ENCODE data around the gene LRRC28. TPM values are rescaled to one million over a fixed set of nuclear protein-coding genes. Genes with fewer than 3 reads are reported as not detected.
A peak's percentile ranks its signal among the peaks of the same experiment; 100 is the strongest.

Gene LRRC28
- total and polyA plus RNA-seq, 12 donors, result 3.0 to 31.9 (median 22.5) TPM

GRCh38 chr15:99344639-99345038 lies 93.4 kb downstream of the LRRC28 start:
- no peak for ATAC-seq
- no peak for TF ChIP-seq CTCF (IDR thresholded peaks at IDR 0.05)
- Histone ChIP-seq H3K27ac (peak overlapping the region in 2 of 10 donors; percentile 17 to 67), H3K4me1 (peaks cover 0 to 25% (median 4%) of the 10 kb centered on the region in 9 donors), H3K27me3 (no peaks in the 10 kb centered on the region), H3K9me3 (no peaks in the 10 kb centered on the region), H3K4me3 (no peak overlapping the region), H3K36me3 (no peaks in the 10 kb centered on the region)
- WGBS, 2 donors, result 93 to 95% methylated on average over 2 of the region's 2 CpGs
- no peak for DNase-seq
- intact Hi-C loops (cut with DNase I), result loop anchor here in 2 of 10 donors (5.0 to 10.0 kb wide), 2 partner anchors 60 to 363 kb away; no protein-coding TSS in a partner anchor

GRCh38 chr15:99345242-99345641 lies 94.0 kb downstream of the LRRC28 start:
- no peaks in the 10 kb centered on the region for H3K36me3 ChIP-seq
- ATAC-seq (no peak), DNase-seq (no peak)
- H3K4me1 ChIP-seq, result peaks cover 0 to 19% (median 4%) of the 10 kb centered on the region in 9 donors
- no peak for TF ChIP-seq CTCF (IDR thresholded peaks at IDR 0.05)
- intact Hi-C loops (cut with DNase I), result loop anchor here in 1 of 10 donors (10.0 kb wide), 1 partner anchor 60 kb away; no protein-coding TSS in a partner anchor
- WGBS, 2 donors, result 95 to 98% methylated on average over 2 of the region's 2 CpGs
- H3K4me3 ChIP-seq, result no peak overlapping the region
- H3K27me3 ChIP-seq, result no peaks in the 10 kb centered on the region
- H3K9me3 ChIP-seq, result no peaks in the 10 kb centered on the region
- no peak overlapping the region for H3K27ac ChIP-seq

- DNase-seq, result no peak
- Histone ChIP-seq H3K4me3 (no peak overlapping the region), H3K4me1 (peaks cover 0 to 16% (median 4%) of the 10 kb centered on the region in 9 donors), H3K36me3 (no peaks in the 10 kb centered on the region), H3K27ac (no peak overlapping the region), H3K27me3 (no peaks in the 10 kb centered on the region), H3K9me3 (no peaks in the 10 kb centered on the region)
- WGBS, 2 donors, result 96 to 99% methylated on average over 3 of the region's 3 CpGs
- no peak for ATAC-seq
- intact Hi-C loops (cut with DNase I), result loop anchor here in 1 of 10 donors (10.0 kb wide), 1 partner anchor 61 kb away; no protein-coding TSS in a partner anchor
- TF ChIP-seq CTCF (IDR thresholded peaks at IDR 0.05), result no peak
These were observed 94.7 kb downstream of the LRRC28 start for GRCh38 chr15:99345832-99346462.

GRCh38 chr15:99347574-99347973 lies 96.3 kb downstream of the LRRC28 start:
- Histone ChIP-seq H3K36me3 (peaks cover 0 to 3% (median 0%) of the 10 kb centered on the region in 9 donors), H3K9me3 (no peaks in the 10 kb centered on the region), H3K4me1 (peaks cover 0 to 16% (median 4%) of the 10 kb centered on the region in 9 donors), H3K27ac (no peak overlapping the region), H3K4me3 (no peak overlapping the region), H3K27me3 (no peaks in the 10 kb centered on the region)
- intact Hi-C loops (cut with DNase I), result loop anchor here in 1 of 10 donors (10.0 kb wide), 1 partner anchor 63 kb away; no protein-coding TSS in a partner anchor
- TF ChIP-seq CTCF (IDR thresholded peaks at IDR 0.05), result no peak
- DNase-seq (no peak), ATAC-seq (no peak)
- WGBS, 2 donors, result 95 to 97% methylated on average over 1 of the region's 1 CpG
